ENCODE measurements around the gene FCSK. TPM values are rescaled to one million over a fixed set of nuclear protein-coding genes. Genes with fewer than 3 reads are reported as not detected.

Gene FCSK
- total RNA-seq, 1 donor from 2014 or later, result 12.0 TPM

- H3K27me3 ChIP-seq (ENCODE audit: insufficient read depth, low read length), result no peaks in the 10 kb centered on the region
- no peak for FAIRE-seq
These were observed 58.1 kb downstream of the FCSK start for GRCh38 chr16:70512456-70512855.

DNA sequence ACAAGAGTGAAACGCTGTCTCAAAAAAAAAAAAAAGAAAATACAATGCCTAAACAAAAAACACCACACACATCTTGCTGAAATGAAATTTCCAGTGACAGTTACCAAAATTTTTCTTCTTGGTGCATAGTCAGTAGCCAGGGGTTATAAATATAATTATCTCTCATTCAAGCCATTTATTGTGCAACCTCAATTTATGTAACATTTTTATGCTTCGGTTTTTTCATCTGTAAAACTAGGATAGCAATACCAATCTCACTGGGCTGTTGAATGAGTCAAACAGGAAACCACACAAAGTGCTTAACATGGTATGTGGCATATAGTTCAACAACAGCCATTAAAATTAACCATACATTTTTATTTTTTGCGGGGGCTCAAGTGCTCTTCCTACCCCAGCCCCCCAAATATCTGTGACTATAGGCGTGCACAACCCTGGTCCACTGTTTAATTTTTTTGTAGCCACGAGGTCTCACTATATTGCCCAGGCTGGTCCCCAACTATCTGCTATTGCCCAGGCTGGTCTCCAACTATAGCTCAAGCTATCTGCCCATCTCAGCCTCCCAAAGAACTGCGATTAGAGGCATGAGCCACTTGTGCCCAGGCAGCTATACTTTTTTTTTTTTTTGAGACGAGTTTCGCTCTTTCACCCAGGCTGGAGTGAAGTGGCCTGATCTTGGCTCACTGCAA is 66.4 kb downstream of the FCSK start:
- Mint-ChIP-seq H3K27ac (ENCODE audit: unreplicated experiment) (peak overlapping the region; percentile 69), H3K9me3 (ENCODE audit: unreplicated experiment) (no peaks in the 10 kb centered on the region), H3K36me3 (ENCODE audit: low read depth, unreplicated experiment) (peaks cover 2% of the 10 kb centered on the region), H3K4me1 (ENCODE audit: low read depth, unreplicated experiment) (peaks cover 12% of the 10 kb centered on the region), H3K4me3 (ENCODE audit: unreplicated experiment) (peak overlapping the region; percentile 57), H3K27me3 (ENCODE audit: low read depth, unreplicated experiment) (no peaks in the 10 kb centered on the region)
- Histone ChIP-seq H2AFZ (ENCODE audit: low read depth, low read length) (no peak overlapping the region), H3K9me3 (ENCODE audit: insufficient read depth, low read depth, low read length) (no peaks in the 10 kb centered on the region), H3K27ac (ENCODE audit: low read depth, low read length) (no peak overlapping the region), H3K79me2 (ENCODE audit: insufficient read depth, low read length) (peaks cover 45% of the 10 kb centered on the region), H3K36me3 (ENCODE audit: insufficient read depth, low read length) (peaks cover 14% of the 10 kb centered on the region), H4K20me1 (ENCODE audit: insufficient read depth, low read length) (peaks cover 8% of the 10 kb centered on the region), H3K4me1 (ENCODE audit: insufficient read depth, low read length) (peaks cover 10% of the 10 kb centered on the region), H3K9ac (ENCODE audit: low read length) (no peak overlapping the region), H3K4me3 (ENCODE audit: insufficient read depth, low read depth, low read length) (peak overlapping the region; percentile 8), H3K27me3 (ENCODE audit: insufficient read depth, low read length) (no peaks in the 10 kb centered on the region), H3K4me2 (ENCODE audit: low read length) (peak overlapping the region; percentile 57)
- TF ChIP-seq CTCF (IDR thresholded peaks at IDR 0.05; ENCODE audit: insufficient read depth, low read depth, low read length), result no peak
- TF ChIP-seq EZH2 (IDR thresholded peaks at IDR 0.05; ENCODE audit: insufficient read depth, low read length), result no peak
- DNase-seq (ENCODE audit: low read depth) (peak; percentile 49), FAIRE-seq (no peak)

More at GRCh38 chr16:70512456-70512855, 58.1 kb downstream of the FCSK start:
- Mint-ChIP-seq H3K9me3 (ENCODE audit: unreplicated experiment) (no peaks in the 10 kb centered on the region), H3K27ac (ENCODE audit: unreplicated experiment) (no peak overlapping the region), H3K36me3 (ENCODE audit: low read depth, unreplicated experiment) (peaks cover 20% of the 10 kb centered on the region), H3K27me3 (ENCODE audit: low read depth, unreplicated experiment) (no peaks in the 10 kb centered on the region), H3K4me3 (ENCODE audit: unreplicated experiment) (no peak overlapping the region), H3K4me1 (ENCODE audit: low read depth, unreplicated experiment) (peaks cover 5% of the 10 kb centered on the region)
- no peak overlapping the region for H3K4me2 ChIP-seq (ENCODE audit: low read length)
- no peaks in the 10 kb centered on the region for H3K9me3 ChIP-seq (ENCODE audit: insufficient read depth, low read depth, low read length)
- H3K79me2 ChIP-seq (ENCODE audit: insufficient read depth, low read length), result no peaks in the 10 kb centered on the region
- no peak overlapping the region for H3K9ac ChIP-seq (ENCODE audit: low read length)
- H3K27ac ChIP-seq (ENCODE audit: low read depth, low read length), result no peak overlapping the region
- TF ChIP-seq EZH2 (IDR thresholded peaks at IDR 0.05; ENCODE audit: insufficient read depth, low read length), result no peak
- TF ChIP-seq CTCF (IDR thresholded peaks at IDR 0.05; ENCODE audit: insufficient read depth, low read depth, low read length), result no peak
- no peaks in the 10 kb centered on the region for H3K4me1 ChIP-seq (ENCODE audit: insufficient read depth, low read length)
- H4K20me1 ChIP-seq (ENCODE audit: insufficient read depth, low read length), result no peaks in the 10 kb centered on the region
- no peak overlapping the region for H3K4me3 ChIP-seq (ENCODE audit: insufficient read depth, low read depth, low read length)
- H2AFZ ChIP-seq (ENCODE audit: low read depth, low read length), result no peak overlapping the region
- DNase-seq (ENCODE audit: low read depth), result peak; percentile 27
- peaks cover 30% of the 10 kb centered on the region for H3K36me3 ChIP-seq (ENCODE audit: insufficient read depth, low read length)
